Right lobe of liver (tissue), 4 donors: ENCODE results near the gene GFRA1.

Experiments used
- POLR2A ChIP-seq: fragments of 450-650 bp; IDR thresholded peaks from one replicate; pipeline ENCODE4 v1.6.1; 2017; ENCODE audit warnings: antibody characterized with exemption, mild to moderate bottlenecking
- TF ChIP-seq, protein P1 (sequence below), 4 donors: fragments of 200-600 bp in 3 of 4; fragments of 450-650 bp in 1 of 4; IDR thresholded peaks; one replicate each; pipeline versions ENCODE4 v1.5.1 to v1.8.0; 2016 to 2022; ENCODE audit warnings: antibody characterized with exemption in 4 of 4, mild to moderate bottlenecking in 2 of 4
- donor health status: DM: no; HTN: no; CAD: no.
- donor health status: DM: no; HTN: no; CAD: no.
- donor health status: DM: no; HTN: yes; CAD: no.

DNA sequence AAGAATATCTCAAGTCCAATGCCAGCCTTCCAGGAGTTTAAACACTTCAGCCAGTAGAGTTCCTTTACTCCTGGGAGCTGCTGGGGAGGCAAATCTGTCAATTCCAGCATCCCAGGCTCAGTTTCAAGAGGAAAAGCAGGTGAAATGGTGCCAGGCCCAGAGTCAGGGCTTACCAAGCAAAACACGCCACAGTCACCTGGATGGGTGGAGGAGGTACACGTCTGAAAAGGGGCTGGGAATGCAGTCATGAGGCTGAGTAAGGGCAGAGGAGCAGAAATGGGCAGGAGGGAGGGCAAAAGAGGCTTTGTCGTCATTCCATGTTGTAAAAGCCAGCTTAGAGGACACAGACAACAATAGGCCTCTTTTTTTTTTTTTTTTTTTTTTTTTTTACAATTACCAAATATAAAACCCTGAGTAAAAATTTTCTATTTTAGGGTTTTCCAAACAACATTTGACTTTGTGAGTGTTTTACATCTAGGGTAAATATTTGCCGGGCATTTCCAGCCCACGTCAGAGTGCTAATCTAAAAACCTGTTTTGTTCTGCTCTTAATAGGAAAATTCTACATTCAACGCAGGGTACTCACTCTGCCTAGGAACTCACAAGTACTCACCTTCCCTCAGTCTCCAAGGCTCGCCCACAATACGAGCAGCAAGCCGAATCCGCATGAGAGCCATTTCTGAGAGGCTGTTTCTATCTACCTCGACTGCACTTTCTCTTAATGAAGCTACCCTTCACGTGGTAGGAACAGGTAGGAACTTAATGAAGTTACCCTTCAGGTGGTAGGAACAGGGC lies 21.2 kb downstream of the GFRA1 start:
- TF ChIP-seq, protein P1, sequence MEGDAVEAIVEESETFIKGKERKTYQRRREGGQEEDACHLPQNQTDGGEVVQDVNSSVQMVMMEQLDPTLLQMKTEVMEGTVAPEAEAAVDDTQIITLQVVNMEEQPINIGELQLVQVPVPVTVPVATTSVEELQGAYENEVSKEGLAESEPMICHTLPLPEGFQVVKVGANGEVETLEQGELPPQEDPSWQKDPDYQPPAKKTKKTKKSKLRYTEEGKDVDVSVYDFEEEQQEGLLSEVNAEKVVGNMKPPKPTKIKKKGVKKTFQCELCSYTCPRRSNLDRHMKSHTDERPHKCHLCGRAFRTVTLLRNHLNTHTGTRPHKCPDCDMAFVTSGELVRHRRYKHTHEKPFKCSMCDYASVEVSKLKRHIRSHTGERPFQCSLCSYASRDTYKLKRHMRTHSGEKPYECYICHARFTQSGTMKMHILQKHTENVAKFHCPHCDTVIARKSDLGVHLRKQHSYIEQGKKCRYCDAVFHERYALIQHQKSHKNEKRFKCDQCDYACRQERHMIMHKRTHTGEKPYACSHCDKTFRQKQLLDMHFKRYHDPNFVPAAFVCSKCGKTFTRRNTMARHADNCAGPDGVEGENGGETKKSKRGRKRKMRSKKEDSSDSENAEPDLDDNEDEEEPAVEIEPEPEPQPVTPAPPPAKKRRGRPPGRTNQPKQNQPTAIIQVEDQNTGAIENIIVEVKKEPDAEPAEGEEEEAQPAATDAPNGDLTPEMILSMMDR (IDR thresholded peaks at IDR 0.05), result no peak
- no peak for TF ChIP-seq POLR2A
